Sigmoid colon (tissue), 3 donors: ENCODE results near the gene GBX1.

ENCODE experiments used
- POLR2A ChIP-seq, 2 donors: fragments of 450-650 bp; IDR thresholded peaks; one replicate each; pipeline ENCODE4 v1.6.1; 2016; ENCODE audit warnings: antibody characterized with exemption in 2 of 2, mild to moderate bottlenecking in 2 of 2, moderate library complexity in 2 of 2
- TF ChIP-seq, protein P1 (sequence below), 4 experiments: fragments of 450-650 bp in 3 of 4; fragments of 200-600 bp in 1 of 4; IDR thresholded peaks; one replicate each; pipeline ENCODE4 v1.5.1; 2016 to 2019; ENCODE audit warnings: antibody characterized with exemption in 4 of 4, mild to moderate bottlenecking in 3 of 4, moderate library complexity in 2 of 4

DNA sequence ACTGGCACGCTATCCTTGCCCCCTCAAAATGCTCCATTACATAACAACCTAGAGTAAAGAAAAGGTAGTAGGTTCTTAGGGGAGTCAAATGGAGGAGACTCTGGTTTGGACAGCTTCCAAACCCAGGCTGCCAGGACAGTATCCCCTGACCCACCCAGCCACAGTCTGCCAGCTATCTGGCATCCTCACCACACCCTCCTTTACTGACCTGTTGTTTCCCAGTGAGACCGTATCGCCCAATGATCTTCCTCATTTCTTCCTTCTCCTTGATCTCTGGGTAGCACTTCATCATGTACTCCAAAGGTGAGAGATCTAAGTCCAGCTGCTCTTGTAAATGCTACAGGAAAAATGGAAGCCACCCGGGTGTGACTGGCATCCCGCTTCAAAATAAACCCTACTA, 47.9 kb upstream of the GBX1 start:
- TF ChIP-seq, protein P1, sequence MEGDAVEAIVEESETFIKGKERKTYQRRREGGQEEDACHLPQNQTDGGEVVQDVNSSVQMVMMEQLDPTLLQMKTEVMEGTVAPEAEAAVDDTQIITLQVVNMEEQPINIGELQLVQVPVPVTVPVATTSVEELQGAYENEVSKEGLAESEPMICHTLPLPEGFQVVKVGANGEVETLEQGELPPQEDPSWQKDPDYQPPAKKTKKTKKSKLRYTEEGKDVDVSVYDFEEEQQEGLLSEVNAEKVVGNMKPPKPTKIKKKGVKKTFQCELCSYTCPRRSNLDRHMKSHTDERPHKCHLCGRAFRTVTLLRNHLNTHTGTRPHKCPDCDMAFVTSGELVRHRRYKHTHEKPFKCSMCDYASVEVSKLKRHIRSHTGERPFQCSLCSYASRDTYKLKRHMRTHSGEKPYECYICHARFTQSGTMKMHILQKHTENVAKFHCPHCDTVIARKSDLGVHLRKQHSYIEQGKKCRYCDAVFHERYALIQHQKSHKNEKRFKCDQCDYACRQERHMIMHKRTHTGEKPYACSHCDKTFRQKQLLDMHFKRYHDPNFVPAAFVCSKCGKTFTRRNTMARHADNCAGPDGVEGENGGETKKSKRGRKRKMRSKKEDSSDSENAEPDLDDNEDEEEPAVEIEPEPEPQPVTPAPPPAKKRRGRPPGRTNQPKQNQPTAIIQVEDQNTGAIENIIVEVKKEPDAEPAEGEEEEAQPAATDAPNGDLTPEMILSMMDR (IDR thresholded peaks at IDR 0.05), result no peak
- TF ChIP-seq POLR2A (IDR thresholded peaks at IDR 0.05), result no peak
